SU-DHL-6 (cell line): ENCODE data around the gene BID.

ENCODE experiments used
- H2AFZ ChIP-seq: fragments of 200-600 bp; sonication (generic); 2 replicates; pipeline ENCODE4 v1.6.1; 2014; ENCODE audit warnings: low read depth, mild to moderate bottlenecking, moderate library complexity, mixed read lengths, antibody characterized with exemption, low read length; ENCODE audit not compliant: severe bottlenecking
- H3F3A ChIP-seq: fragments of 200-600 bp; shearing (Covaris generic); 2 replicates; pipeline ENCODE4 v1.6.0; 2016; ENCODE audit warnings: antibody characterized with exemption, mild to moderate bottlenecking; ENCODE audit not compliant: insufficient read depth
- H3K27ac ChIP-seq: fragments of 200-600 bp; sonication (generic); 2 replicates; pipeline ENCODE4 v1.5.1; 2016; ENCODE audit warnings: low read depth, mild to moderate bottlenecking, low read length, moderate library complexity, mixed read lengths
- H3K27me3 ChIP-seq: fragments of 200-600 bp; sonication (generic), shearing (Covaris generic); 2 replicates; pipeline ENCODE4 v1.6.0; 2014; ENCODE audit warnings: mild to moderate bottlenecking, low read length
- H3K36me3 ChIP-seq: fragments of 200-600 bp; sonication (generic); 2 replicates; pipeline ENCODE4 v1.6.1; 2014; ENCODE audit warnings: mild to moderate bottlenecking, low read length, mixed read lengths
- H3K4me2 ChIP-seq: fragments of 300-600, 200-600 bp; shearing (Covaris generic), sonication (generic); 2 replicates; pipeline ENCODE4 v1.6.0; 2014; ENCODE audit warnings: low read length, low read depth, mild to moderate bottlenecking; ENCODE audit not compliant: poor library complexity, severe bottlenecking
- H3K4me3 ChIP-seq: fragments of 200-600 bp; sonication (generic); 2 replicates; pipeline ENCODE4 v1.5.1; 2014; ENCODE audit warnings: antibody characterized with exemption, low read length, mild to moderate bottlenecking, mixed read lengths; ENCODE audit not compliant: insufficient read depth, poor library complexity, severe bottlenecking
- H3K79me2 ChIP-seq: fragments of 200-600 bp; sonication (generic); 2 replicates; pipeline ENCODE4 v1.6.1; 2014; ENCODE audit warnings: mild to moderate bottlenecking, low read length, moderate library complexity; ENCODE audit not compliant: insufficient read depth
- H3K9ac ChIP-seq: fragments of 200-600 bp; sonication (generic); 2 replicates; pipeline ENCODE4 v1.7.0; 2014; ENCODE audit warnings: mild to moderate bottlenecking, low read length
- H3K9me2 ChIP-seq: fragments of 200-600 bp; sonication (generic); replicated peaks from 2 replicates; pipeline ENCODE4 v1.6.1; 2014; ENCODE audit warnings: low read length; ENCODE audit not compliant: insufficient read depth
- H3K9me3 ChIP-seq: fragments of 200-600 bp; sonication (generic); 2 replicates; pipeline ENCODE4 v1.6.1; 2014; ENCODE audit warnings: low read length, mixed read lengths; ENCODE audit not compliant: insufficient read depth
- H4K20me1 ChIP-seq: fragments of 200-600 bp; sonication (generic); 2 replicates; pipeline ENCODE4 v1.6.1; 2014; ENCODE audit warnings: low read depth, mild to moderate bottlenecking, antibody characterized with exemption, low read length, moderate library complexity, mixed read lengths
- CTCF ChIP-seq: fragments of 200-600 bp; sonication (generic); IDR thresholded peaks from one replicate; pipeline ENCODE4 v1.5.1; 2017; ENCODE audit warnings: antibody characterized with exemption, mild to moderate bottlenecking, low read length, moderate library complexity; ENCODE audit not compliant: insufficient read depth, poor library complexity, severe bottlenecking
- EZH2phosphoT487 ChIP-seq: fragments of 200-600 bp; sonication (generic), shearing (Covaris generic); conservative IDR thresholded peaks from 2 replicates; pipeline ENCODE4 v1.6.1; 2018; ENCODE audit warnings: mild to moderate bottlenecking, antibody characterized with exemption, low read length, moderate library complexity, mixed read lengths

Gene BID

GRCh38 chr22:17815703-17816254 is 41.5 kb upstream of the BID start:
- TF ChIP-seq EZH2phosphoT487 (no peak), CTCF (no peak)
- Histone ChIP-seq H3K9ac (no peak overlapping the region), H3K27ac (no peak overlapping the region), H3K36me3 (no peaks in the 10 kb centered on the region), H3F3A (no peaks in the 10 kb centered on the region), H3K4me3 (no peak overlapping the region), H3K4me2 (no peak overlapping the region), H2AFZ (no peak overlapping the region), H3K27me3 (no peaks in the 10 kb centered on the region), H3K79me2 (no peaks in the 10 kb centered on the region), H3K9me3 (no peaks in the 10 kb centered on the region), H3K9me2 (no peaks in the 10 kb centered on the region), H4K20me1 (no peaks in the 10 kb centered on the region)

GRCh38 chr22:17814830-17815229 is 40.6 kb upstream of the BID start:
- Histone ChIP-seq H4K20me1 (no peaks in the 10 kb centered on the region), H3K27me3 (no peaks in the 10 kb centered on the region), H3K9me2 (no peaks in the 10 kb centered on the region), H2AFZ (no peak overlapping the region), H3K27ac (no peak overlapping the region), H3K9me3 (no peaks in the 10 kb centered on the region), H3K4me3 (no peak overlapping the region), H3K79me2 (no peaks in the 10 kb centered on the region), H3K4me2 (no peak overlapping the region), H3K36me3 (no peaks in the 10 kb centered on the region), H3K9ac (no peak overlapping the region), H3F3A (no peaks in the 10 kb centered on the region)
- no peak for TF ChIP-seq CTCF
- TF ChIP-seq EZH2phosphoT487, result no peak

GRCh38 chr22:17814084-17814483 is 39.8 kb upstream of the BID start:
- TF ChIP-seq CTCF, result no peak
- no peak overlapping the region for H3K4me2 ChIP-seq
- H3K4me3 ChIP-seq, result no peak overlapping the region
- no peaks in the 10 kb centered on the region for H3K36me3 ChIP-seq
- no peaks in the 10 kb centered on the region for H3K9me2 ChIP-seq
- H3F3A ChIP-seq, result no peaks in the 10 kb centered on the region
- H3K9me3 ChIP-seq, result no peaks in the 10 kb centered on the region
- no peak overlapping the region for H3K27ac ChIP-seq
- H3K79me2 ChIP-seq, result no peaks in the 10 kb centered on the region
- H2AFZ ChIP-seq, result no peak overlapping the region
- no peak overlapping the region for H3K9ac ChIP-seq
- H4K20me1 ChIP-seq, result no peaks in the 10 kb centered on the region
- H3K27me3 ChIP-seq, result no peaks in the 10 kb centered on the region
